HCT116 (cell line): Measurements from ENCODE around the gene VWA5B1. TPM values are rescaled to one million over a fixed set of nuclear protein-coding genes. Genes with fewer than 3 reads are reported as not detected.

Experiments used
- ATAC-seq: fragments of 200-7000 bp; cut with Tn5 transposase; 2 replicates; pipeline ENCODE4 v1.9.1; 2020; ENCODE audit warnings: mild to moderate bottlenecking, moderate library complexity
- BruUV-seq: library from RNA; stranded (reverse); fragments of 400-500 nt; replicated peaks from 2 replicates; lab custom pipeline; 2021; lab: Mats Ljungman, UMichigan
- CTCF ChIA-PET: fragments of 300-600 bp; sonication (Branson Sonifier 250); formaldehyde crosslinking; loops from one replicate; lab custom pipeline; 2021; ENCODE audit warnings: antibody characterized with exemption; lab: Charles Lee
- POLR2A ChIA-PET: fragments of 300-600, 350-600 bp; sonication (Branson Sonifier 250); formaldehyde crosslinking; loops from one replicate; lab custom pipeline; 2021; ENCODE audit warnings: antibody characterized with exemption; lab: Charles Lee
- RAD21 ChIA-PET, 2 experiments: fragments of 300-600 bp; sonication (Branson Sonifier 250); formaldehyde crosslinking; loops; one replicate each; lab custom pipeline; 2023; ENCODE audit warnings: low total read pairs in 2 of 2; ENCODE audit not compliant: uncharacterized antibody in 2 of 2, unreplicated experiment in 2 of 2, low non-redundant PET in 1 of 2; lab: Charles Lee
- DNase-seq: peaks from one replicate; pipeline ENCODE4 v3.0.0-alpha.2; 2010; ENCODE audit warnings: low read depth, low spot score
- H2AFZ ChIP-seq: fragments of 200-600 bp; shearing (Covaris generic), sonication (generic); 2 replicates; pipeline ENCODE4 v1.6.1; 2017; ENCODE audit warnings: low read depth, mixed run types, mixed read lengths, antibody characterized with exemption, low read length; ENCODE audit not compliant: poor library complexity, severe bottlenecking
- H3K27ac ChIP-seq: 2 replicates; pipeline ENCODE4 v1.5.1; 2012; ENCODE audit warnings: low read depth, low read length
- H3K27me3 ChIP-seq: fragments of 200-600 bp; sonication (generic); 2 replicates; pipeline ENCODE4 v1.6.1; 2016; ENCODE audit warnings: mixed run types, low read length, mixed read lengths; ENCODE audit not compliant: insufficient read depth
- H3K36me3 ChIP-seq, 2 experiments: fragments of 200-500 bp in 1 of 2; fragments of 200-600 bp in 1 of 2; sonication (Bioruptor generic) in 1 of 2; sonication (generic) in 1 of 2; 2 replicates each; pipeline versions ENCODE4 v1.5.1 to v1.6.1; 2014 to 2016; ENCODE audit warnings: low read length in 2 of 2, inconsistent platforms in 1 of 2, mixed read lengths in 1 of 2, mixed run types in 1 of 2; ENCODE audit not compliant: insufficient read depth in 2 of 2, control insufficient read depth in 1 of 2
- H3K4me1 ChIP-seq, 2 experiments: fragments of 200-600 bp in 1 of 2; sonication (generic) in 1 of 2; 2 replicates each; pipeline versions ENCODE4 v1.5.1 to v1.6.1; 2012 to 2017; ENCODE audit warnings: low read length in 2 of 2, inconsistent platforms in 1 of 2, mild to moderate bottlenecking in 1 of 2, mixed read lengths in 1 of 2, mixed run types in 1 of 2, moderate library complexity in 1 of 2; ENCODE audit not compliant: insufficient read depth in 2 of 2, control insufficient read depth in 1 of 2
- H3K4me2 ChIP-seq: fragments of 200-600 bp; sonication (generic); 2 replicates; pipeline ENCODE4 v1.6.1; 2017; ENCODE audit warnings: mixed run types, low read length, mixed read lengths
- H3K4me3 ChIP-seq, 2 experiments: fragments of 200-600 bp in 1 of 2; sonication (generic) in 1 of 2; replicated peaks in 1 of 2; 2 replicates each; pipeline ENCODE4 v1.5.1; 2011 to 2016; ENCODE audit warnings: low read length in 2 of 2, control low read depth in 1 of 2, low read depth in 1 of 2, mild to moderate bottlenecking in 1 of 2, mixed read lengths in 1 of 2, mixed run types in 1 of 2
- H3K79me2 ChIP-seq: fragments of 200-600 bp; sonication (generic); 2 replicates; pipeline ENCODE4 v1.6.1; 2017; ENCODE audit warnings: mild to moderate bottlenecking, mixed run types, low read length, moderate library complexity, mixed read lengths; ENCODE audit not compliant: insufficient read depth
- H3K9ac ChIP-seq: fragments of 200-600 bp; sonication (generic); 2 replicates; pipeline ENCODE4 v1.6.1; 2016; ENCODE audit warnings: low read length, mixed read lengths
- H3K9me2 ChIP-seq: fragments of 200-600 bp; sonication (generic), shearing (Covaris generic); 2 replicates; pipeline ENCODE4 v1.6.1; 2017; ENCODE audit warnings: mixed run types, mild to moderate bottlenecking, moderate library complexity; ENCODE audit not compliant: insufficient read depth
- H3K9me3 ChIP-seq, 2 experiments: fragments of 200-500 bp in 1 of 2; fragments of 200-600 bp in 1 of 2; sonication (Bioruptor generic) in 1 of 2; sonication (generic) in 1 of 2; 2 replicates each; pipeline ENCODE4 v1.6.1; 2014 to 2017; ENCODE audit warnings: low read length in 2 of 2, mixed read lengths in 2 of 2, inconsistent platforms in 1 of 2, low read depth in 1 of 2, mild to moderate bottlenecking in 1 of 2, mixed run types in 1 of 2, moderate library complexity in 1 of 2; ENCODE audit not compliant: control insufficient read depth in 1 of 2, insufficient read depth in 1 of 2
- H4K20me1 ChIP-seq: fragments of 200-600 bp; sonication (generic), shearing (Covaris generic); 2 replicates; pipeline ENCODE4 v1.6.1; 2017; ENCODE audit warnings: mixed run types, mild to moderate bottlenecking, moderate library complexity; ENCODE audit not compliant: insufficient read depth
- CEBPB ChIP-seq: IDR thresholded peaks from 2 replicates; pipeline ENCODE4 v1.6.1; 2012; ENCODE audit warnings: low read depth
- EGR1 ChIP-seq: IDR thresholded peaks from 2 replicates; pipeline ENCODE4 v1.6.1; 2012; ENCODE audit warnings: low read depth
- ELF1 ChIP-seq: IDR thresholded peaks from 2 replicates; pipeline ENCODE4 v1.6.1; 2012; ENCODE audit warnings: low read depth, borderline replicate concordance
- EZH2phosphoT487 ChIP-seq: fragments of 200-600 bp; IDR thresholded peaks from 2 replicates; pipeline ENCODE4 v1.6.1; 2018; ENCODE audit warnings: antibody characterized with exemption, borderline replicate concordance
- FOSL1 ChIP-seq: IDR thresholded peaks from 2 replicates; pipeline ENCODE4 v1.6.1; 2012; ENCODE audit warnings: low read depth
- MAX ChIP-seq: IDR thresholded peaks from 2 replicates; pipeline ENCODE4 v1.6.1; 2012
- POLR2A ChIP-seq: IDR thresholded peaks from 2 replicates; pipeline ENCODE4 v1.7.0; 2011; ENCODE audit warnings: borderline replicate concordance; ENCODE audit not compliant: insufficient read depth, insufficient read length; ENCODE audit errors: extremely low read depth
- POLR2AphosphoS5 ChIP-seq: IDR thresholded peaks from 2 replicates; pipeline ENCODE4 v1.6.1; 2011; ENCODE audit warnings: mild to moderate bottlenecking, low read depth, low read length, moderate library complexity
- RAD21 ChIP-seq: IDR thresholded peaks from 2 replicates; pipeline ENCODE4 v1.6.1; 2012; ENCODE audit warnings: low read depth, mild to moderate bottlenecking
- SRF ChIP-seq: IDR thresholded peaks from 2 replicates; pipeline ENCODE4 v1.6.1; 2012; ENCODE audit warnings: low read depth
- TCF7L2 ChIP-seq: IDR thresholded peaks from 2 replicates; pipeline ENCODE4 v1.7.0; 2011; ENCODE audit warnings: borderline replicate concordance, inconsistent platforms; ENCODE audit not compliant: insufficient read depth, insufficient read length; ENCODE audit errors: extremely low read depth
- YY1 ChIP-seq: IDR thresholded peaks from 2 replicates; pipeline ENCODE4 v1.6.1; 2011; ENCODE audit warnings: low read length, low read depth, moderate library complexity, mild to moderate bottlenecking; ENCODE audit not compliant: insufficient replicate concordance; ENCODE audit errors: extremely low read depth
- ZBTB33 ChIP-seq: IDR thresholded peaks from 2 replicates; pipeline ENCODE4 v1.6.1; 2011; ENCODE audit warnings: mild to moderate bottlenecking, low read length, moderate library complexity; ENCODE audit not compliant: insufficient replicate concordance; ENCODE audit errors: extremely low read depth
- ZNF274 ChIP-seq: fragments of 200-500 bp; sonication (Bioruptor generic); IDR thresholded peaks from 2 replicates; pipeline ENCODE4 v1.6.1; 2014; ENCODE audit warnings: mild to moderate bottlenecking, low read depth, low read length, inconsistent platforms
- intact Hi-C: fragments of 100-400 bp; cut with micrococcal nuclease; formaldehyde crosslinking; loops from 2 replicates; pipeline ENCODE4 v1.10.0; 2022
- total RNA-seq: library from RNA; stranded (reverse); gene quantifications from one replicate; pipeline ENCODE4 v1.2.1, GENCODE V29; 2021; ENCODE audit not compliant: unreplicated experiment
- TF ChIP-seq, protein P1 (sequence below), 3 experiments: fragments of 200-600 bp in 1 of 3; sonication (generic) in 1 of 3; IDR thresholded peaks in 2 of 3; conservative IDR thresholded peaks in 1 of 3; 2 replicates each; pipeline ENCODE4 v1.5.1; 2012 to 2017; ENCODE audit warnings: low read depth in 2 of 3, low read length in 2 of 3, antibody characterized with exemption in 1 of 3, borderline replicate concordance in 1 of 3, control low read depth in 1 of 3, mild to moderate bottlenecking in 1 of 3, mixed read lengths in 1 of 3, mixed run types in 1 of 3, moderate library complexity in 1 of 3; ENCODE audit not compliant: insufficient read depth in 1 of 3

VWA5B1 gene
- total RNA-seq, 1 experiment from 2014 or later = not detected

DNA sequence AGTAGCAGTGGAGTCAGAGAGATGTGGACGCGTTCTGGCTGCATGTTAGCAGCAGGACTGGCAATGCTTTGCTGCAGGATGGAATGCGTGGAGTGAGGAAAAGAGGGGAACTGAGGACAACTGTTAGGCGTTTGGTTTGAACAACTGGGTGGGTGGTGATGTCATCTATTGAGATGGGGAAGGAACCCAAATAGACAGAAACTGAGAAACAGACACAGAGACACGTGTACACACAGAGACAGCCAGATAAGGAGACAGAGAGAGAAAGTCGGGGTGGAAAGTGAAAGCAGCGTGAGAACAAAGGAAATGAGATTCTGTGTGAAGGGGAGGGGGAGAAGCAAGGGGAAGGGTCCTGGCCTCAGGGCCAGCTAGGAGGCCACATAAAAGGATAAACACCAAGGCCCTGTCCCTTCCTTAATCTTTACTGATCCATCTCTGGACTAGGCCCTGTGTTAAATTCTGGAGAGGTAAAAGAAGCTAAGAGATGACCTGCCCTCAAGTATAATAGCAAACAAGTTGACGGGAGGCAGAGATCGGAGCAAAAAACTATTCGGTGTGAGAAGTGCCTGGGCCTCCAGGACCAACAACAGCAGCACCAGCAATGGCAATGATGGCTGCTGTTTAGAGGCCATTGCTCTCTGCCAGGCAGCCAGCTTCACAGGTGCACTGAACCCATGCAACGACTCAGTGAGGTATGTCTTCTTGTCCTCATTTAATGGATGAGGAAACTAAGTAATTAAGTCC lies 31.6 kb downstream of the VWA5B1 start:
- no peak overlapping the region for H3K4me3 ChIP-seq
- H3K27me3 ChIP-seq = peaks cover 21% of the 10 kb centered on the region; the same call in 1 of the 2 replicates
- ATAC-seq (no peak), DNase-seq (no peak)
- H3K9me3 ChIP-seq = no peaks in the 10 kb centered on the region
- TF ChIP-seq FOSL1 (no peak), EZH2phosphoT487 (no peak), POLR2AphosphoS5 (no peak), POLR2A (no peak), EGR1 (no peak), RAD21 (no peak), ZBTB33 (no peak), CEBPB (no peak), YY1 (no peak), SRF (no peak), TCF7L2 (no peak), MAX (no peak), ELF1 (no peak), ZNF274 (no peak)
- TF ChIP-seq, protein P1, sequence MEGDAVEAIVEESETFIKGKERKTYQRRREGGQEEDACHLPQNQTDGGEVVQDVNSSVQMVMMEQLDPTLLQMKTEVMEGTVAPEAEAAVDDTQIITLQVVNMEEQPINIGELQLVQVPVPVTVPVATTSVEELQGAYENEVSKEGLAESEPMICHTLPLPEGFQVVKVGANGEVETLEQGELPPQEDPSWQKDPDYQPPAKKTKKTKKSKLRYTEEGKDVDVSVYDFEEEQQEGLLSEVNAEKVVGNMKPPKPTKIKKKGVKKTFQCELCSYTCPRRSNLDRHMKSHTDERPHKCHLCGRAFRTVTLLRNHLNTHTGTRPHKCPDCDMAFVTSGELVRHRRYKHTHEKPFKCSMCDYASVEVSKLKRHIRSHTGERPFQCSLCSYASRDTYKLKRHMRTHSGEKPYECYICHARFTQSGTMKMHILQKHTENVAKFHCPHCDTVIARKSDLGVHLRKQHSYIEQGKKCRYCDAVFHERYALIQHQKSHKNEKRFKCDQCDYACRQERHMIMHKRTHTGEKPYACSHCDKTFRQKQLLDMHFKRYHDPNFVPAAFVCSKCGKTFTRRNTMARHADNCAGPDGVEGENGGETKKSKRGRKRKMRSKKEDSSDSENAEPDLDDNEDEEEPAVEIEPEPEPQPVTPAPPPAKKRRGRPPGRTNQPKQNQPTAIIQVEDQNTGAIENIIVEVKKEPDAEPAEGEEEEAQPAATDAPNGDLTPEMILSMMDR (IDR thresholded peaks at IDR 0.05 in 2 of 3, conservative IDR thresholded peaks at IDR 0.05 in 1 of 3; ENCODE audit: borderline replicate concordance in 1 of 3, insufficient read depth in 1 of 3, low read depth in 2 of 3, low read length in 2 of 3) = no peak
- intact Hi-C loops = no loop called here
- BruUV-seq = no TSS peak
- H2AFZ ChIP-seq = no peak overlapping the region
- no peak overlapping the region for H3K9ac ChIP-seq
- no peaks in the 10 kb centered on the region for H3K9me2 ChIP-seq
- ChIA-PET CTCF (no interaction called here), RAD21 (no interaction called here), POLR2A (no interaction called here)
- H4K20me1 ChIP-seq = no peaks in the 10 kb centered on the region
- H3K4me2 ChIP-seq = no peak overlapping the region
- no peaks in the 10 kb centered on the region for H3K4me1 ChIP-seq
- H3K36me3 ChIP-seq = no peaks in the 10 kb centered on the region
- H3K79me2 ChIP-seq = no peaks in the 10 kb centered on the region
- H3K27ac ChIP-seq = no peak overlapping the region
